Activated effector memory CD4-positive, alpha-beta T cell treated with Interleukin-2 at 50 U/mL for 16 hours (primary cell): ENCODE data around the gene EIF2B4.
"Not testable (repeated sequence)": the region's sequence is repeated elsewhere in the genome, so short reads cannot be mapped to it uniquely, and the experiment has no call there.

Experiments
- DNase-seq: peaks from one replicate; pipeline ENCODE4 v3.0.0-alpha.2; 2020

Gene EIF2B4

GRCh38 chr2:27335311-27335710, 34.8 kb downstream of the EIF2B4 start:
- DNase-seq = no peak

- no peak for DNase-seq
These were observed 45.4 kb downstream of the EIF2B4 start for GRCh38 chr2:27324720-27325119.

GRCh38 chr2:27323596-27324285, 46.4 kb downstream of the EIF2B4 start:
- DNase-seq = no peak

- DNase-seq = peak; percentile 81
These were observed 47.2 kb downstream of the EIF2B4 start, which contains the start of gene MPV17 for GRCh38 chr2:27322766-27323595. Gene MPV17, minus strand, starts transcription at chr2:27323097. Its CDS starts 580 bp downstream, at chr2:27322517.

GRCh38 chr2:27322301-27322765, 47.8 kb downstream of the EIF2B4 start:
- no peak for DNase-seq

- no peak for DNase-seq
These were observed 49.1 kb downstream of the EIF2B4 start for GRCh38 chr2:27320958-27321543.

GRCh38 chr2:27319839-27320238, 50.3 kb downstream of the EIF2B4 start:
- not testable (repeated sequence) for DNase-seq

GRCh38 chr2:27316655-27317412, 53.3 kb downstream of the EIF2B4 start:
- DNase-seq = no peak

GRCh38 chr2:27315122-27315521, 55.0 kb downstream of the EIF2B4 start:
- DNase-seq = no peak

- DNase-seq = no peak
These were observed 55.4 kb downstream of the EIF2B4 start for GRCh38 chr2:27314709-27315108.
